Testis (tissue), 3 donors: ENCODE data around the gene CCBE1. TPM values are rescaled to one million over a fixed set of nuclear protein-coding genes. Genes with fewer than 3 reads are reported as not detected.

Source experiments
- DNase-seq: peaks from one replicate; pipeline ENCODE4 v3.0.0-alpha.2; 2019
- H3K27ac ChIP-seq, 2 donors: fragments of 200-600 bp; sonication (generic); one replicate each; pipeline ENCODE4 v1.5.1; 2019
- H3K27me3 ChIP-seq: fragments of 200-600 bp; sonication (generic); one replicate; pipeline ENCODE4 v1.5.1; 2019
- H3K36me3 ChIP-seq: fragments of 200-600 bp; sonication (generic); one replicate; pipeline ENCODE4 v1.5.1; 2017; ENCODE audit warnings: low read depth; ENCODE audit errors: missing control alignments
- H3K4me1 ChIP-seq: fragments of 200-600 bp; sonication (generic); one replicate; pipeline ENCODE4 v1.5.1; 2019
- H3K4me3 ChIP-seq, 2 donors: fragments of 200-600 bp; sonication (generic); one replicate each; pipeline ENCODE4 v1.5.1; 2017 to 2019
- H3K9me3 ChIP-seq: fragments of 200-600 bp; sonication (generic); one replicate; pipeline ENCODE4 v1.5.1; 2017
- POLR2A ChIP-seq: fragments of 450-650 bp; IDR thresholded peaks from one replicate; pipeline ENCODE4 v1.6.1; 2017; ENCODE audit warnings: antibody characterized with exemption, mild to moderate bottlenecking, moderate library complexity
- WGBS, 2 donors: methylation state at CpG; one replicate each; pipeline ENCODE4 v1.1.5; 2018; 5-methylcytosine and 5-hydroxymethylcytosine counted together
- intact Hi-C: fragments of 100-400 bp; cut with DNase I; formaldehyde crosslinking; loops from one replicate; pipeline ENCODE4 v1.15.1; 2023; ENCODE audit warnings: low total_unique reads
- polyA plus RNA-seq: library from polyadenylated mRNA; stranded (reverse); fragments of 350-450 nt; fragmentation: Illumina TruSeq; extraction: RNeasy Lipid Tissue Mini Kit (QIAGEN cat#74804); gene quantifications from one replicate; pipeline ENCODE4 v1.2.3, GENCODE V29; 2014; ENCODE audit warnings: low read depth, low replicate concordance; ENCODE audit not compliant: insufficient read depth
- total RNA-seq, 2 donors: library from RNA; depleted of rRNA; stranded (reverse); fragments of >200 nt; gene quantifications; one replicate each; pipeline ENCODE4 v1.2.3, GENCODE V29; 2016
- TF ChIP-seq, protein P1 (sequence below), 3 experiments: fragments of 450-650 bp in 2 of 3; fragments of 200-600 bp in 1 of 3; sonication (generic) in 1 of 3; IDR thresholded peaks; one replicate each; pipeline ENCODE4 v1.5.1; 2016 to 2019; ENCODE audit warnings: antibody characterized with exemption in 3 of 3, mild to moderate bottlenecking in 2 of 3, moderate library complexity in 1 of 3

Gene CCBE1
- total and polyA plus RNA-seq, 3 donors from 2014 or later: 1.8 to 2.6 (median 1.9) TPM

DNA sequence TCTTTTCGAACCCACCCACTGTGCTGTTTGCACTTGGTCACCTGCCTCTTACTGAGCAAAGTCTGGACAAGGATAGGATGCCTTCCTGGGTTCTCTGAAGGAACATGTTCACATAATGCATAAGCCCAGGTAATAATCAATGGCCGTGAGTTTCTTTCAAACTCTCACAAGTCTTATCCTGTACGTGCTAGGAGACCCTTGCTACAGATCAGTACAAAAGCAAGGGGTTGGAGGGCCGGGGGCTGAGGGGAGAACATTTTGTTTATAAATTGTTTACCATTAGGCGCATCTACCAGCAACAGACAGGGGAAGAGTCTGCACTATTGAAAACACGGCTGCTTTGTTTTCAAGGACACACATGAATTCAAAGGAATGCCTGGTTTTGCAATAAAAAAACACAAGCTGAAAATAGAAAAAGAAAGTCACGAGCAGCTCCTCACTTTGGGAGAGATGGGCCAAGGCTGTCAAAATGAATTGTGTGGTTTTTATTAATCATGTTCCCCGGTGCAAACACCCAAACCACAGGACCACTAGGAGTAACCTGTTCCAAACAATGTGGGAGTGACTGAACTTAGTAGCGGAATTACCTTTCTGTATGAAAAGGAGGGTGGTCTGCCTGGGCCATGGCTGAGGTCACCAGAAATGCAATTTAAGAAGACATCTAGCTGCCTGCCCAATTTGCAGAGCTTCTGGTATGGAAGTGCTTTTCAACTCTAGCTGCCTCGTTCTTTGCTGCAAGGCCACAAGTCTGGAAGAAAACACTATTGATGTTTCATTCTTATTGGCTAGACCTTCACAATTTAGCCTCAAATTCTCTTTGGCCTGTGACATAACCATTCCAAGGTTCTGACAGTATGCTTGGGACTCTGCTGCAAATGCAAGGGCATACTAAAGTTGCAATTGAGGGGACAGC lies 73.5 kb downstream of the CCBE1 start:
- H3K4me1 ChIP-seq: peaks cover 5% of the 10 kb centered on the region
- intact Hi-C loops: no loop called here
- H3K9me3 ChIP-seq: no peaks in the 10 kb centered on the region
- 40 to 41% methylated on average over 10 of the region's 10 CpGs for WGBS, 2 donors
- H3K27ac ChIP-seq: peak overlapping the region in 1 of 2 donors; percentile 64
- TF ChIP-seq POLR2A: no peak
- TF ChIP-seq, protein P1, sequence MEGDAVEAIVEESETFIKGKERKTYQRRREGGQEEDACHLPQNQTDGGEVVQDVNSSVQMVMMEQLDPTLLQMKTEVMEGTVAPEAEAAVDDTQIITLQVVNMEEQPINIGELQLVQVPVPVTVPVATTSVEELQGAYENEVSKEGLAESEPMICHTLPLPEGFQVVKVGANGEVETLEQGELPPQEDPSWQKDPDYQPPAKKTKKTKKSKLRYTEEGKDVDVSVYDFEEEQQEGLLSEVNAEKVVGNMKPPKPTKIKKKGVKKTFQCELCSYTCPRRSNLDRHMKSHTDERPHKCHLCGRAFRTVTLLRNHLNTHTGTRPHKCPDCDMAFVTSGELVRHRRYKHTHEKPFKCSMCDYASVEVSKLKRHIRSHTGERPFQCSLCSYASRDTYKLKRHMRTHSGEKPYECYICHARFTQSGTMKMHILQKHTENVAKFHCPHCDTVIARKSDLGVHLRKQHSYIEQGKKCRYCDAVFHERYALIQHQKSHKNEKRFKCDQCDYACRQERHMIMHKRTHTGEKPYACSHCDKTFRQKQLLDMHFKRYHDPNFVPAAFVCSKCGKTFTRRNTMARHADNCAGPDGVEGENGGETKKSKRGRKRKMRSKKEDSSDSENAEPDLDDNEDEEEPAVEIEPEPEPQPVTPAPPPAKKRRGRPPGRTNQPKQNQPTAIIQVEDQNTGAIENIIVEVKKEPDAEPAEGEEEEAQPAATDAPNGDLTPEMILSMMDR (IDR thresholded peaks at IDR 0.05): no peak
- DNase-seq: peak; percentile 31
- H3K36me3 ChIP-seq: no peaks in the 10 kb centered on the region
- no peaks in the 10 kb centered on the region for H3K27me3 ChIP-seq
- H3K4me3 ChIP-seq: no peak overlapping the region

GRCh38 chr18:59621027-59621426 lies 76.2 kb downstream of the CCBE1 start:
- Histone ChIP-seq H3K9me3 (no peaks in the 10 kb centered on the region), H3K36me3 (no peaks in the 10 kb centered on the region), H3K4me3 (no peak overlapping the region), H3K4me1 (peaks cover 5% of the 10 kb centered on the region), H3K27ac (no peak overlapping the region), H3K27me3 (no peaks in the 10 kb centered on the region)
- no peak for DNase-seq
- TF ChIP-seq POLR2A: no peak
- TF ChIP-seq, protein P1 (IDR thresholded peaks at IDR 0.05): no peak
- intact Hi-C loops: no loop called here

GRCh38 chr18:59620381-59620780 lies 76.8 kb downstream of the CCBE1 start:
- H3K4me1 ChIP-seq: peaks cover 5% of the 10 kb centered on the region
- 84 to 90% methylated on average over 1 of the region's 1 CpG for WGBS, 2 donors
- no peak for DNase-seq
- no peak overlapping the region for H3K4me3 ChIP-seq
- no peak overlapping the region for H3K27ac ChIP-seq
- H3K9me3 ChIP-seq: no peaks in the 10 kb centered on the region
- intact Hi-C loops: no loop called here
- no peaks in the 10 kb centered on the region for H3K36me3 ChIP-seq
- TF ChIP-seq POLR2A: no peak
- TF ChIP-seq, protein P1 (IDR thresholded peaks at IDR 0.05): no peak
- no peaks in the 10 kb centered on the region for H3K27me3 ChIP-seq

DNA sequence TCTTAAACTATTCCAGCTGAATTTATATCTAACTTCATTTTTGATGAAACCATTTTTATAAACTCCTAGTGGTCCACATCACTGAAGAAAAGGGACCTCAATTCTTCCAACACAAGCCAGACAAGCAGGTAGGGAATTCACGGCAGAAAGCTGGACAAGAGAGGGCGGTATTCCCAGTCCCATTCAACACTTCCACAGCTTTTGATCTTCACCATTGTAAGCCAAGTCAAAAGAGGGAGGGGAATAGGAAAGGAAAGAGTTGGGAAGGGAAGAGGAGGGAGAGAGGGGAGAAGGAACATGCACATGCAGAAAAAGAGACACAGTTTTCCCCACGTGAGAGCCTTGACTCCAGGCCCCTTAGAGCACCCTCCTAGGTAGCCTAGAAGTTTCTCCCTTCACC lies 77.4 kb downstream of the CCBE1 start:
- 73 to 80% methylated on average over 3 of the region's 3 CpGs for WGBS, 2 donors
- intact Hi-C loops: no loop called here
- TF ChIP-seq POLR2A: no peak

GRCh38 chr18:59617468-59617932 lies 79.7 kb downstream of the CCBE1 start:
- 56 to 65% methylated on average over 3 of the region's 3 CpGs for WGBS, 2 donors
- H3K9me3 ChIP-seq: no peaks in the 10 kb centered on the region
- no peak overlapping the region for H3K27ac ChIP-seq
- intact Hi-C loops: no loop called here
- H3K4me3 ChIP-seq: no peak overlapping the region
- H3K27me3 ChIP-seq: no peaks in the 10 kb centered on the region
- TF ChIP-seq, protein P1 (IDR thresholded peaks at IDR 0.05): no peak
- no peak for TF ChIP-seq POLR2A
- DNase-seq: no peak
- no peaks in the 10 kb centered on the region for H3K36me3 ChIP-seq
- no peaks in the 10 kb centered on the region for H3K4me1 ChIP-seq

More for the DNA sequence above, 77.4 kb downstream of the CCBE1 start:
- H3K36me3 ChIP-seq: no peaks in the 10 kb centered on the region
- no peak overlapping the region for H3K4me3 ChIP-seq
- H3K4me1 ChIP-seq: peaks cover 5% of the 10 kb centered on the region
- no peaks in the 10 kb centered on the region for H3K9me3 ChIP-seq
- H3K27ac ChIP-seq: no peak overlapping the region
- H3K27me3 ChIP-seq: no peaks in the 10 kb centered on the region
- DNase-seq: no peak
